ENCODE data around the gene EIF3D.

Gene EIF3D

DNA sequence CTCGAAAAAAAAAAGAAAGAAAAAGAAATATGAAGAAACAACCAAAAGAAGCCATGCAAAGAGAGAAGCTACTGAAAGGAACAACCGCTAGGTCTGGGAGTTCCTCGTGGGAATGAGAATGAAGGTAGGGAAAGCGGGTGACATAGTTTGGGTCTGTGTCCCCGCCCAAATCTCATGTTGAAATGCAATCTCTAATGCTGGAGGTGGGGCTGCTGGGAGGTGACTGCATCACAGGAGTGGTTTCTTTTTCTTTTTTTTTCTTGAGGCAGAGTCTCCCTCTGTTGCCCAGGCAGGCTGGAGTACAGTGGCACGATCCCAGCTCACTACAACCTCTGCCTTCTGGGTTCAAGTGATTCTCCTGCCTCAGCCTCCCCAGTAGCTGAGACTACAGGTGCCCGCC is 37.8 kb downstream of the EIF3D start:
- Histone ChIP-seq H3K4me2 (ENCODE audit: low read length) (no peak overlapping the region), H3K79me2 (ENCODE audit: low read length) (no peaks in the 10 kb centered on the region), H3K36me3 (replicated peaks; ENCODE audit: low read depth, low read length) (peaks cover 51% of the 10 kb centered on the region), H3K9ac (ENCODE audit: low read length) (no peak overlapping the region), H4K20me1 (ENCODE audit: insufficient read depth, low read length) (no peaks in the 10 kb centered on the region), H3K9me3 (ENCODE audit: insufficient read depth, low read length) (peaks cover 15% of the 10 kb centered on the region; the same call in 1 of the 2 replicates), H3K4me1 (ENCODE audit: low read length) (peaks cover 28% of the 10 kb centered on the region), H3K27ac (ENCODE audit: low read length) (no peak overlapping the region), H3K27me3 (ENCODE audit: low read depth, low read length) (no peaks in the 10 kb centered on the region), H3K4me3 (ENCODE audit: low read length) (no peak overlapping the region), H2AFZ (ENCODE audit: low read depth, low read length) (no peak overlapping the region)
- TF ChIP-seq, protein P1, sequence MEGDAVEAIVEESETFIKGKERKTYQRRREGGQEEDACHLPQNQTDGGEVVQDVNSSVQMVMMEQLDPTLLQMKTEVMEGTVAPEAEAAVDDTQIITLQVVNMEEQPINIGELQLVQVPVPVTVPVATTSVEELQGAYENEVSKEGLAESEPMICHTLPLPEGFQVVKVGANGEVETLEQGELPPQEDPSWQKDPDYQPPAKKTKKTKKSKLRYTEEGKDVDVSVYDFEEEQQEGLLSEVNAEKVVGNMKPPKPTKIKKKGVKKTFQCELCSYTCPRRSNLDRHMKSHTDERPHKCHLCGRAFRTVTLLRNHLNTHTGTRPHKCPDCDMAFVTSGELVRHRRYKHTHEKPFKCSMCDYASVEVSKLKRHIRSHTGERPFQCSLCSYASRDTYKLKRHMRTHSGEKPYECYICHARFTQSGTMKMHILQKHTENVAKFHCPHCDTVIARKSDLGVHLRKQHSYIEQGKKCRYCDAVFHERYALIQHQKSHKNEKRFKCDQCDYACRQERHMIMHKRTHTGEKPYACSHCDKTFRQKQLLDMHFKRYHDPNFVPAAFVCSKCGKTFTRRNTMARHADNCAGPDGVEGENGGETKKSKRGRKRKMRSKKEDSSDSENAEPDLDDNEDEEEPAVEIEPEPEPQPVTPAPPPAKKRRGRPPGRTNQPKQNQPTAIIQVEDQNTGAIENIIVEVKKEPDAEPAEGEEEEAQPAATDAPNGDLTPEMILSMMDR (IDR thresholded peaks at IDR 0.05; ENCODE audit: low read depth, low read length) = no peak
- TF ChIP-seq EZH2phosphoT487 (IDR thresholded peaks at IDR 0.05; ENCODE audit: low read depth) = no peak

DNA sequence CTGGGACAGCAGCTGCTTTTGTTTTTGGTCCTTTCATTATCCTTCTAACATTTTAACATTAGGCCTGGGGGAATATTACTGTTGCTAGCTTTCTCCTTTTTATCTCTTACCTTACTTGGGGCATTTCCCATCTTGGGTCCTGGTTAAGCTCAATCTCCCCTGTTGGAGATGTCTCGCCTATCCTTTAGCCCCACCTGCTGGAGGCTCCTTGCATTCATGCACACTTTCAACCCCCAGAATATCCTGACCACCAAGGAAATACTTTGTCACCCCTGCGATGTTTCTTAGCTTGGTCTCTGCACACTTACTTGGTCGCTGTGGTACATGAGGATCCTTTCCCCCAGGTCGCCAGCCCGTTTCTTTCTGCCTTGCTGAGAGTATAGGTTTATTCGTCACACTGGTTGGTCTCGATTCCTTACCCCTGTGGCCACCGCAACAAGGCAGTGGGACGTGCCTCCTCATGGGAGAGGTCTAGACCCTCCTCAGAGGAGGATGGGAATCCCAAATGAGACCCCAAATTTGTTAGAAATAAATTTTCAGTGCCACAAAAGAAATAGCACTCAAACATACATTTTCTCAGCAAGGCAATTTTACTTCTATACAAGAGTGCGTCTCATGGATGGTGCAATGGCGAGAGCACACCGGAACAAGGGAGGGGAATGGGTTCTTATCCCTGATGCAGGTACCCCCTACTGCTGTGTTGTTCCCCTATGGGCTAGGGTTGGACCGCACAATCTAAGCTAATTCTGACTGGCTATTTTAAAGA is 42.2 kb downstream of the EIF3D start:
- Histone ChIP-seq H2AFZ (ENCODE audit: low read depth, low read length) (no peak overlapping the region), H3K9ac (ENCODE audit: low read length) (no peak overlapping the region), H3K4me1 (ENCODE audit: low read length) (peaks cover 3% of the 10 kb centered on the region), H4K20me1 (ENCODE audit: insufficient read depth, low read length) (no peaks in the 10 kb centered on the region), H3K27me3 (ENCODE audit: low read depth, low read length) (no peaks in the 10 kb centered on the region), H3K4me3 (ENCODE audit: low read length) (no peak overlapping the region), H3K79me2 (ENCODE audit: low read length) (no peaks in the 10 kb centered on the region), H3K36me3 (replicated peaks; ENCODE audit: low read depth, low read length) (peaks cover 39% of the 10 kb centered on the region), H3K27ac (ENCODE audit: low read length) (no peak overlapping the region), H3K9me3 (ENCODE audit: insufficient read depth, low read length) (peaks cover 15% of the 10 kb centered on the region; the same call in 1 of the 2 replicates), H3K4me2 (ENCODE audit: low read length) (no peak overlapping the region)
- no peak for TF ChIP-seq EZH2phosphoT487 (IDR thresholded peaks at IDR 0.05; ENCODE audit: low read depth)
- TF ChIP-seq, protein P1 (IDR thresholded peaks at IDR 0.05; ENCODE audit: low read depth, low read length) = peak; percentile 42

DNA sequence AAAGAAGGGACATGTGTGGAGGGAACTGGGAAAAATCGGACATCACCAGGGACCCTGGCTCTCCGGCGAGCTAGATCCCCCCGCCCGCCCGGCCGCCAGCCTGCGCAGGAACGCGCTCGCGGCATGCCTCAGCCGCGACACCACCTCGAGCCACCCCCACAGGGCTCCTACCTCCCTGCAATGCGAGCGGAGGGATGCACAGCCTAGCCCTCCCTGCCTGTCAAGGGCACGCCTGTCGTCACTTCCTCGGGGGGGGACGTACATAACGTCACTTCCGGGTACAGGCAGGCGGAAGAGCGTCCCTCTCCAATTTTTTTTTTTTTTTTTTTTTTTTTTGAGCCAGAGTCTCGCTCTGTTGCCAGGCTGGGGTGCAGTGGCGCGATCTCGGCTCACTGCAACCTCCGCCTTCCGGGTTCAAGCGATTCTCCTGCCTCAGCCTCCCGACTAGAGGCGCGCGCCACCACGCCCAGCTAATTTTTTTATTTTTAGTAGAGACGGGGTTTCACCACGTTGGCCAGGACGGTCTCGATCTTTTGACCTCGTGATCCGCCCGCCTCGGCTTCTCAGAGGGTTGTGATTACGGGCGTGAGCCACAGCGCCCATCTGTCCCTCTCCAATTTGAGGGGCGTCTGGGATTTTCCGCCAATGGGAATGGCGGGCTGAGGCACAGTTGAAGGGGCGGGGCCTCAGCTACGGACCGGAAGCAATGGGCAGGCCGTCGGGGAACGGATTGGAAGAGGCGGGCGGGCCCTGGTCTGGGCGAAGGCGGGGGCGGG is 47.4 kb downstream of the EIF3D start, which contains the start of gene TXN2:
Gene TXN2 (minus strand): TSS at position 248 of the 776 bp plus-strand sequence. CDS start 803 bp downstream, outside the sequence.
- H3K4me1 ChIP-seq (ENCODE audit: low read length) = peaks cover 11% of the 10 kb centered on the region
- H3K9me3 ChIP-seq (ENCODE audit: insufficient read depth, low read length) = peaks cover 5% of the 10 kb centered on the region; the same call in 1 of the 2 replicates
- peaks cover 24% of the 10 kb centered on the region for H3K36me3 ChIP-seq (replicated peaks; ENCODE audit: low read depth, low read length)
- H3K27me3 ChIP-seq (ENCODE audit: low read depth, low read length) = no peaks in the 10 kb centered on the region
- no peak for TF ChIP-seq EZH2phosphoT487 (IDR thresholded peaks at IDR 0.05; ENCODE audit: low read depth)
- TF ChIP-seq, protein P1 (IDR thresholded peaks at IDR 0.05; ENCODE audit: low read depth, low read length) = no peak
- peaks cover 14% of the 10 kb centered on the region for H3K79me2 ChIP-seq (ENCODE audit: low read length)
- H2AFZ ChIP-seq (ENCODE audit: low read depth, low read length) = peak within 1 kb of the TSS; percentile 66
- no peaks in the 10 kb centered on the region for H4K20me1 ChIP-seq (ENCODE audit: insufficient read depth, low read length)
- H3K4me2 ChIP-seq (ENCODE audit: low read length) = peak within 1 kb of the TSS; percentile 91
- peak within 1 kb of the TSS; percentile 86 for H3K4me3 ChIP-seq (ENCODE audit: low read length)
- H3K9ac ChIP-seq (ENCODE audit: low read length) = peak within 1 kb of the TSS; percentile 83
- H3K27ac ChIP-seq (ENCODE audit: low read length) = peak within 1 kb of the TSS; percentile 83

DNA sequence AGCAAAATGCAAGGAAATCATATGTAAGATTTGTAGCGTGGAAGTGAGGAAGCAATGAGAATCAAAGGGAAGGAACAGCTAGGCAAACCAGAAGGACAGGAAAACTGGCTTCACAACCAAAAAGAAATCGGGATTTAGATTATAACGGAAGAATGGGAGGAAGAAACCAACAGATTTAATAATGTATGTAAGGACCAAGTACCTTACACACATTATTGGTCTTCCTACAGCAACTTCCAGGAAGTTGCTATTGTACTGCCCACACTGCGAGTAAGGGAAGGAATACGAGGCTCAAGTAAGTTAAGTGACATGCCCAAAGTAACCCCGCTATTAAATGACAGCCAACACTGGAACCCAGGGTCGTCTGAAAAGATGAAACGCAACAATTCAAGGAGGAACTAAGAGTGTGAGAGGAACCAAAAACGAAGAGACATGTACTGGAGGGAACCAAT is 48.0 kb downstream of the EIF3D start:
- peak overlapping the region; percentile 86 for H3K4me3 ChIP-seq (ENCODE audit: low read length)
- peaks cover 14% of the 10 kb centered on the region for H3K79me2 ChIP-seq (ENCODE audit: low read length)
- H3K27ac ChIP-seq (ENCODE audit: low read length) = peak overlapping the region; percentile 83
- TF ChIP-seq, protein P1 (IDR thresholded peaks at IDR 0.05; ENCODE audit: low read depth, low read length) = no peak
- no peak for TF ChIP-seq EZH2phosphoT487 (IDR thresholded peaks at IDR 0.05; ENCODE audit: low read depth)
- peak overlapping the region; percentile 83 for H3K9ac ChIP-seq (ENCODE audit: low read length)
- no peaks in the 10 kb centered on the region for H3K27me3 ChIP-seq (ENCODE audit: low read depth, low read length)
- peaks cover 22% of the 10 kb centered on the region for H3K36me3 ChIP-seq (replicated peaks; ENCODE audit: low read depth, low read length)
- H3K9me3 ChIP-seq (ENCODE audit: insufficient read depth, low read length) = no peaks in the 10 kb centered on the region
- H3K4me1 ChIP-seq (ENCODE audit: low read length) = peaks cover 11% of the 10 kb centered on the region
- H3K4me2 ChIP-seq (ENCODE audit: low read length) = peak overlapping the region; percentile 91
- H2AFZ ChIP-seq (ENCODE audit: low read depth, low read length) = peak overlapping the region; percentile 66
- H4K20me1 ChIP-seq (ENCODE audit: insufficient read depth, low read length) = no peaks in the 10 kb centered on the region

Data from OCI-LY3 (cell line).